Vagina (tissue), 2 donors: ENCODE results near the gene OR1E2. TPM values are rescaled to one million over a fixed set of nuclear protein-coding genes. Genes with fewer than 3 reads are reported as not detected.
"Not testable (repeated sequence)": the region's sequence is repeated elsewhere in the genome, so short reads cannot be mapped to it uniquely, and the experiment has no call there.

Experiments used
- DNase-seq, 2 donors: peaks; one replicate each; pipeline ENCODE4 v3.0.0-alpha.2; 2017; ENCODE audit errors: extremely low spot score in 2 of 2
- H3K27ac ChIP-seq: fragments of 200-600 bp; sonication (generic); one replicate; pipeline ENCODE4 v1.5.1; 2019
- H3K27me3 ChIP-seq: fragments of 200-600 bp; sonication (generic); one replicate; pipeline ENCODE4 v1.5.1; 2019
- H3K36me3 ChIP-seq, 2 donors: fragments of 200-600 bp; sonication (generic); one replicate each; pipeline ENCODE4 v1.5.1; 2017 to 2019
- H3K4me1 ChIP-seq: fragments of 200-600 bp; sonication (generic); one replicate; pipeline ENCODE4 v1.5.1; 2019
- H3K4me3 ChIP-seq, 2 donors: fragments of 200-600 bp; sonication (generic); 1 replicate in 1 of 2; 2 replicates in 1 of 2; pipeline ENCODE4 v1.5.1; 2016 to 2019
- H3K9me3 ChIP-seq: fragments of 200-600 bp; sonication (generic); one replicate; pipeline ENCODE4 v1.5.1; 2019
- CTCF ChIP-seq, 3 experiments: fragments of 450-650 bp in 2 of 3; fragments of 200-600 bp in 1 of 3; sonication (generic) in 1 of 3; IDR thresholded peaks; one replicate each; pipeline ENCODE4 v1.5.1; 2017 to 2019; ENCODE audit warnings: antibody characterized with exemption in 3 of 3, mild to moderate bottlenecking in 2 of 3, moderate library complexity in 2 of 3
- POLR2A ChIP-seq, 2 donors: fragments of 450-650 bp; IDR thresholded peaks; one replicate each; pipeline ENCODE4 v1.6.1; 2017; ENCODE audit warnings: antibody characterized with exemption in 2 of 2, mild to moderate bottlenecking in 2 of 2, moderate library complexity in 2 of 2
- POLR2AphosphoS5 ChIP-seq, 2 donors: sonication (generic); formaldehyde crosslinking; IDR thresholded peaks; one replicate each; pipeline ENCODE4 v1.9.0; 2017; ENCODE audit warnings: antibody characterized with exemption in 2 of 2, mild to moderate bottlenecking in 2 of 2, low read depth in 1 of 2; ENCODE audit not compliant: insufficient read depth in 1 of 2
- intact Hi-C: fragments of 100-400 bp; cut with DNase I; formaldehyde crosslinking; loops from one replicate; pipeline ENCODE4 v1.15.1; 2023
- total RNA-seq: library from RNA; depleted of rRNA; stranded (reverse); fragments of >200 nt; gene quantifications from one replicate; pipeline ENCODE4 v1.2.3, GENCODE V29; 2016

The OR1E2 gene
- total RNA-seq, 1 donor from 2014 or later: not detected

DNA sequence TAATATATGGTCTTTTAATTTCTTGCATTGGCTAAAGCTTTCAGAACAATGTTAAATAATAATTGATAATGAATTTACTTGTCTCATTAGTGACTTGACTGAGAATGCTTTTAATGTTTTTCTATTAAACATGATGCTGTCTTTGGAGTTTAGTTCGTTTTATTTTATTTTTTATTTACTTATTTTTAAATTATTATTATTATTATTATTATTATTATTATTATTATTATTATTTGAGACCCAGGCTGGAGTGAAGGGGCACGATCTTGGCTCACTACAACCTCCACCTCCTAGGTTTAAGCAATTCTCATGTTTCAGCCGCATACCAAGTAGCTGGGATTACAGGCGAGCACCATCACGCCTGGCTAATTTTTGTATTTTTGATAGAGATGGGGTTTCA lies 18.0 kb downstream of the OR1E2 start:
- no peak for DNase-seq
- intact Hi-C loops: no loop called here
- Histone ChIP-seq H3K4me3 (no peak overlapping the region), H3K27ac (no peak overlapping the region), H3K4me1 (no peaks in the 10 kb centered on the region), H3K9me3 (no peaks in the 10 kb centered on the region), H3K36me3 (no peaks in the 10 kb centered on the region), H3K27me3 (no peaks in the 10 kb centered on the region)
- TF ChIP-seq POLR2A (IDR thresholded peaks at IDR 0.05) (no peak), CTCF (IDR thresholded peaks at IDR 0.05) (no peak), POLR2AphosphoS5 (IDR thresholded peaks at IDR 0.05; ENCODE audit: insufficient read depth in 1 of 2, low read depth in 1 of 2) (no peak)

GRCh38 chr17:3412216-3412615 lies 21.4 kb downstream of the OR1E2 start:
- H3K27ac ChIP-seq, H3K4me1 ChIP-seq, intact Hi-C loops, H3K27me3 ChIP-seq, H3K36me3 ChIP-seq, H3K9me3 ChIP-seq, DNase-seq, H3K4me3 ChIP-seq: not testable (repeated sequence)

- H3K4me3 ChIP-seq: no peak within 1 kb of the TSS
- TF ChIP-seq POLR2A (IDR thresholded peaks at IDR 0.05) (no peak), CTCF (IDR thresholded peaks at IDR 0.05) (no peak), POLR2AphosphoS5 (IDR thresholded peaks at IDR 0.05; ENCODE audit: insufficient read depth in 1 of 2, low read depth in 1 of 2) (no peak)
- intact Hi-C loops: no loop called here
- no peaks in the 10 kb centered on the region for H3K27me3 ChIP-seq
- H3K9me3 ChIP-seq: no peaks in the 10 kb centered on the region
- no peaks in the 10 kb centered on the region for H3K4me1 ChIP-seq
- no peaks in the 10 kb centered on the region for H3K36me3 ChIP-seq
- H3K27ac ChIP-seq: no peak within 1 kb of the TSS
- no peak for DNase-seq
These were observed 22.6 kb downstream of the OR1E2 start, which contains the start of gene OR3A3 for GRCh38 chr17:3411070-3411469. Gene OR3A3 (plus strand): TSS chr17:3411370.

- H3K36me3 ChIP-seq, H3K27ac ChIP-seq, DNase-seq, H3K4me1 ChIP-seq, H3K4me3 ChIP-seq, intact Hi-C loops, H3K27me3 ChIP-seq, H3K9me3 ChIP-seq: not testable (repeated sequence)
These were observed 29.8 kb downstream of the OR1E2 start for GRCh38 chr17:3403856-3404255.

GRCh38 chr17:3401786-3402185 lies 31.9 kb downstream of the OR1E2 start:
- DNase-seq: no peak
- H3K4me1 ChIP-seq: no peaks in the 10 kb centered on the region
- no peaks in the 10 kb centered on the region for H3K27me3 ChIP-seq
- H3K36me3 ChIP-seq: no peaks in the 10 kb centered on the region
- intact Hi-C loops: no loop called here
- H3K4me3 ChIP-seq: no peak overlapping the region
- TF ChIP-seq CTCF (IDR thresholded peaks at IDR 0.05): no peak
- TF ChIP-seq POLR2A (IDR thresholded peaks at IDR 0.05): no peak
- no peak for TF ChIP-seq POLR2AphosphoS5 (IDR thresholded peaks at IDR 0.05; ENCODE audit: insufficient read depth in 1 of 2, low read depth in 1 of 2)
- H3K27ac ChIP-seq: no peak overlapping the region
- H3K9me3 ChIP-seq: no peaks in the 10 kb centered on the region

DNA sequence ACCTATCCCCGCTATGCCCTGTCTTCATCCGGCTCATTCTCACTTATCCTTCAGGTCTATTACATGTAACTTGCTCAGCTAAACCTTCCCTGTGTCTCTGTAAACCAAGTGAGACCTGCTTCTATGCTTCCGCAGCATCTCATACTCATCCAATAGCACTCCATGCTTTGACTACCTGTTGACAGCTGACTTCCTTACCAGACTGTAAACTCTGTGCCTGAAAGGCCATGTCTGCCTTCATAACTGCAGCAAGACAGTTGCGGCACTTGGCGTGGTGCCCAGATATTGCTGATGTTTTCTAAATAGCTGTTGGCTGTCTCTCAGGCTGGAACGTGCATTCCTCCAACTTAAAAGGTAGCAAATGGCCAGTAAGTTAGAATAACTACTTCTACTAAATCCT lies 33.6 kb downstream of the OR1E2 start:
- Histone ChIP-seq H3K4me1 (no peaks in the 10 kb centered on the region), H3K36me3 (no peaks in the 10 kb centered on the region), H3K27ac (no peak overlapping the region), H3K4me3 (no peak overlapping the region), H3K27me3 (no peaks in the 10 kb centered on the region), H3K9me3 (no peaks in the 10 kb centered on the region)
- no peak for DNase-seq
- intact Hi-C loops: no loop called here
- TF ChIP-seq POLR2AphosphoS5 (IDR thresholded peaks at IDR 0.05; ENCODE audit: insufficient read depth in 1 of 2, low read depth in 1 of 2) (no peak), CTCF (IDR thresholded peaks at IDR 0.05) (no peak), POLR2A (IDR thresholded peaks at IDR 0.05) (no peak)
